PFSK-1 (cell line): Measurements from ENCODE around the gene LMF2.

Experiments used
- POLR2AphosphoS5 ChIP-seq: IDR thresholded peaks from 2 replicates; pipeline ENCODE4 v1.6.1; 2012; ENCODE audit warnings: low read depth, mild to moderate bottlenecking, control low read depth, low read length, moderate library complexity
- REST ChIP-seq, 2 experiments: IDR thresholded peaks; 2 replicates each; pipeline versions ENCODE4 v1.6.1 to v1.8.0; 2011 to 2012; ENCODE audit warnings: low read depth in 2 of 2, low read length in 2 of 2, control low read depth in 1 of 2, inconsistent platforms in 1 of 2, mild to moderate bottlenecking in 1 of 2, moderate library complexity in 1 of 2; ENCODE audit not compliant: insufficient read depth in 1 of 2
- SIN3A ChIP-seq: IDR thresholded peaks from 2 replicates; pipeline ENCODE4 v1.6.1; 2012; ENCODE audit warnings: mild to moderate bottlenecking, low read length, moderate library complexity, borderline replicate concordance; ENCODE audit not compliant: insufficient read depth

DNA sequence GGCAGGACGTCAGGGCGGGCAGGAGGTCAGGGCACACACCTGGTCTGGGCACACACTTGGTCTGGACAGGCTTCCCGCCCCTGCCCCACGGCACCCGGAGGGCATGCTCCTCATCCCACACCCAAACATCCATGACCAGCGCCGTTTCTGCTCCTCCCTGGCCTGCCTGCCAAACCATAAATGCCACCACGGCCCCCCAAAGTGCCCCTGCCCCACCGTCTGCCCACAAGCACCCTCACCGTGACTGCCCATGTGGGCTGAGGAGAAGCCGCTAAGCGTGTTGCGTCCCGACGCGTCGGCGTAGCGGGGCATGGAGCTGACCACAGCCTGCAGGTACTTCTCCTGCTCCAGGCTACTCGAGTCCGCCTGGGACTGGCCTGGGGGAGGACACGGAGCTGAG is 48.5 kb downstream of the LMF2 start:
- TF ChIP-seq SIN3A (no peak), POLR2AphosphoS5 (no peak), REST (IDR thresholded peaks at IDR 0.05; ENCODE audit: insufficient read depth in 1 of 2, low read depth in 2 of 2, low read length in 2 of 2) (no peak)
